Activated gamma-delta T cell treated with anti-CD3 and anti-CD28 coated beads, Interleukin-2, amount 50 U/mL, for 16 hours (primary cell): Measurements from ENCODE around the gene TCF7L2.

Experiments
- DNase-seq: peaks from one replicate; pipeline ENCODE4 v3.0.0-alpha.2; 2020; ENCODE audit warnings: low read depth

The TCF7L2 gene

GRCh38 chr10:113067501-113067900 lies 117.5 kb downstream of the TCF7L2 start:
- no peak for DNase-seq

- DNase-seq, result no peak
These were observed 118.3 kb downstream of the TCF7L2 start for GRCh38 chr10:113068178-113068890.

- DNase-seq, result no peak
These were observed 119.5 kb downstream of the TCF7L2 start for GRCh38 chr10:113069595-113069994.

GRCh38 chr10:113071446-113071845 lies 121.4 kb downstream of the TCF7L2 start:
- no peak for DNase-seq

GRCh38 chr10:113073549-113074189 lies 123.6 kb downstream of the TCF7L2 start:
- DNase-seq, result no peak

GRCh38 chr10:113076949-113077348 lies 126.9 kb downstream of the TCF7L2 start:
- no peak for DNase-seq

- DNase-seq, result no peak
These were observed 128.3 kb downstream of the TCF7L2 start for GRCh38 chr10:113078282-113078907.

- DNase-seq, result no peak
These were observed 130.2 kb downstream of the TCF7L2 start for GRCh38 chr10:113080061-113080924.

- no peak for DNase-seq
These were observed 130.8 kb downstream of the TCF7L2 start for GRCh38 chr10:113080925-113081229.

- no peak for DNase-seq
These were observed 134.0 kb downstream of the TCF7L2 start for GRCh38 chr10:113084031-113084430.

GRCh38 chr10:113085776-113086175 lies 135.7 kb downstream of the TCF7L2 start:
- DNase-seq, result no peak

- DNase-seq, result no peak
These were observed 136.2 kb downstream of the TCF7L2 start for GRCh38 chr10:113086282-113086681.

- DNase-seq, result no peak
These were observed 137.3 kb downstream of the TCF7L2 start for GRCh38 chr10:113087165-113088029.

- no peak for DNase-seq
These were observed 138.1 kb downstream of the TCF7L2 start for GRCh38 chr10:113088194-113088593.

- DNase-seq, result no peak
These were observed 139.5 kb downstream of the TCF7L2 start for GRCh38 chr10:113089551-113089950.

- no peak for DNase-seq
These were observed 141.9 kb downstream of the TCF7L2 start for GRCh38 chr10:113091920-113092319.

GRCh38 chr10:113093188-113094113 lies 143.4 kb downstream of the TCF7L2 start:
- DNase-seq, result no peak

- no peak for DNase-seq
These were observed 144.1 kb downstream of the TCF7L2 start for GRCh38 chr10:113094114-113094486.

- no peak for DNase-seq
These were observed 145.5 kb downstream of the TCF7L2 start for GRCh38 chr10:113095419-113096127.
